ENCODE results near the gene NPDC1.
"Not testable (repeated sequence)": the region's sequence is repeated elsewhere in the genome, so short reads cannot be mapped to it uniquely, and the experiment has no call there.

The NPDC1 gene

GRCh38 chr9:137065336-137065967, 19.5 kb upstream of the NPDC1 start:
- Histone ChIP-seq H3K36me3 (ENCODE audit: control insufficient read depth, insufficient read depth, low read length) (no peaks in the 10 kb centered on the region), H3K27me3 (ENCODE audit: control insufficient read depth, insufficient read depth, low read length, poor library complexity, severe bottlenecking) (peaks cover 18% of the 10 kb centered on the region), H3K4me3 (ENCODE audit: insufficient read depth, low read depth, low read length) (no peak overlapping the region), H3K9me3 (ENCODE audit: control insufficient read depth, low read length) (no peaks in the 10 kb centered on the region), H3K4me1 (ENCODE audit: control insufficient read depth, insufficient read depth, low read length) (peaks cover 11% of the 10 kb centered on the region), H3K27ac (ENCODE audit: insufficient read depth, low read depth, low read length, poor library complexity, severe bottlenecking) (no peak overlapping the region)
- WGBS, 2 experiments: 93 to 95% methylated on average over 23 of the region's 23 CpGs

GRCh38 chr9:137064880-137065164, 18.8 kb upstream of the NPDC1 start:
- Histone ChIP-seq H3K27ac (ENCODE audit: insufficient read depth, low read depth, low read length, poor library complexity, severe bottlenecking) (no peak overlapping the region), H3K36me3 (ENCODE audit: control insufficient read depth, insufficient read depth, low read length) (no peaks in the 10 kb centered on the region), H3K9me3 (ENCODE audit: control insufficient read depth, low read length) (no peaks in the 10 kb centered on the region), H3K4me1 (ENCODE audit: control insufficient read depth, insufficient read depth, low read length) (peaks cover 11% of the 10 kb centered on the region), H3K27me3 (ENCODE audit: control insufficient read depth, insufficient read depth, low read length, poor library complexity, severe bottlenecking) (peaks cover 13% of the 10 kb centered on the region), H3K4me3 (ENCODE audit: insufficient read depth, low read depth, low read length) (no peak overlapping the region)
- WGBS, 2 experiments: 88 to 91% methylated on average over 12 of the region's 12 CpGs

GRCh38 chr9:137064027-137064879, 18.3 kb upstream of the NPDC1 start:
- no peak overlapping the region for H3K27ac ChIP-seq (ENCODE audit: insufficient read depth, low read depth, low read length, poor library complexity, severe bottlenecking)
- H3K27me3 ChIP-seq (ENCODE audit: control insufficient read depth, insufficient read depth, low read length, poor library complexity, severe bottlenecking): peaks cover 7% of the 10 kb centered on the region
- WGBS, 2 experiments: 61 to 62% methylated on average over 55 of the region's 55 CpGs
- no peaks in the 10 kb centered on the region for H3K9me3 ChIP-seq (ENCODE audit: control insufficient read depth, low read length)
- H3K36me3 ChIP-seq (ENCODE audit: control insufficient read depth, insufficient read depth, low read length): no peaks in the 10 kb centered on the region
- peaks cover 7% of the 10 kb centered on the region for H3K4me1 ChIP-seq (ENCODE audit: control insufficient read depth, insufficient read depth, low read length)
- H3K4me3 ChIP-seq (ENCODE audit: insufficient read depth, low read depth, low read length): no peak overlapping the region

- no peaks in the 10 kb centered on the region for H3K4me1 ChIP-seq (ENCODE audit: control insufficient read depth, insufficient read depth, low read length)
- peaks cover 2% of the 10 kb centered on the region for H3K27me3 ChIP-seq (ENCODE audit: control insufficient read depth, insufficient read depth, low read length, poor library complexity, severe bottlenecking)
- H3K9me3 ChIP-seq (ENCODE audit: control insufficient read depth, low read length): no peaks in the 10 kb centered on the region
- 91 to 92% methylated on average over 26 of the region's 26 CpGs for WGBS, 2 experiments
- H3K4me3 ChIP-seq (ENCODE audit: insufficient read depth, low read depth, low read length): no peak overlapping the region
- H3K27ac ChIP-seq (ENCODE audit: insufficient read depth, low read depth, low read length, poor library complexity, severe bottlenecking): no peak overlapping the region
- no peaks in the 10 kb centered on the region for H3K36me3 ChIP-seq (ENCODE audit: control insufficient read depth, insufficient read depth, low read length)
These were observed 17.5 kb upstream of the NPDC1 start for GRCh38 chr9:137063311-137064026.

GRCh38 chr9:137062798-137063197, 16.8 kb upstream of the NPDC1 start:
- not testable (repeated sequence) for H3K4me3 ChIP-seq (ENCODE audit: insufficient read depth, low read depth, low read length); H3K36me3 ChIP-seq (ENCODE audit: control insufficient read depth, insufficient read depth, low read length); H3K27me3 ChIP-seq (ENCODE audit: control insufficient read depth, insufficient read depth, low read length, poor library complexity, severe bottlenecking); H3K4me1 ChIP-seq (ENCODE audit: control insufficient read depth, insufficient read depth, low read length); H3K27ac ChIP-seq (ENCODE audit: insufficient read depth, low read depth, low read length, poor library complexity, severe bottlenecking); H3K9me3 ChIP-seq (ENCODE audit: control insufficient read depth, low read length)
- WGBS, 2 experiments: 92 to 93% methylated on average over 6 to 7 of the region's 9 CpGs

- Histone ChIP-seq H3K4me1 (ENCODE audit: control insufficient read depth, insufficient read depth, low read length) (no peaks in the 10 kb centered on the region), H3K27ac (ENCODE audit: insufficient read depth, low read depth, low read length, poor library complexity, severe bottlenecking) (no peak overlapping the region), H3K4me3 (ENCODE audit: insufficient read depth, low read depth, low read length) (no peak overlapping the region), H3K36me3 (ENCODE audit: control insufficient read depth, insufficient read depth, low read length) (no peaks in the 10 kb centered on the region), H3K27me3 (ENCODE audit: control insufficient read depth, insufficient read depth, low read length, poor library complexity, severe bottlenecking) (peaks cover 6% of the 10 kb centered on the region), H3K9me3 (ENCODE audit: control insufficient read depth, low read length) (no peaks in the 10 kb centered on the region)
- WGBS, 2 experiments: 91 to 92% methylated on average over 15 of the region's 15 CpGs
These were observed 16.4 kb upstream of the NPDC1 start for GRCh38 chr9:137062384-137062783.

- peaks cover 38% of the 10 kb centered on the region for H3K27me3 ChIP-seq (ENCODE audit: control insufficient read depth, insufficient read depth, low read length, poor library complexity, severe bottlenecking)
- H3K36me3 ChIP-seq (ENCODE audit: control insufficient read depth, insufficient read depth, low read length): no peaks in the 10 kb centered on the region
- 86 to 87% methylated on average over 9 of the region's 9 CpGs for WGBS, 2 experiments
- H3K4me1 ChIP-seq (ENCODE audit: control insufficient read depth, insufficient read depth, low read length): peaks cover 10% of the 10 kb centered on the region
- no peak overlapping the region for H3K27ac ChIP-seq (ENCODE audit: insufficient read depth, low read depth, low read length, poor library complexity, severe bottlenecking)
- no peak overlapping the region for H3K4me3 ChIP-seq (ENCODE audit: insufficient read depth, low read depth, low read length)
- no peaks in the 10 kb centered on the region for H3K9me3 ChIP-seq (ENCODE audit: control insufficient read depth, low read length)
These were observed 12.7 kb upstream of the NPDC1 start for GRCh38 chr9:137058521-137059234.

- 83 to 91% methylated on average over 16 of the region's 16 CpGs for WGBS, 2 experiments
- H3K9me3 ChIP-seq (ENCODE audit: control insufficient read depth, low read length): no peaks in the 10 kb centered on the region
- no peak overlapping the region for H3K27ac ChIP-seq (ENCODE audit: insufficient read depth, low read depth, low read length, poor library complexity, severe bottlenecking)
- peaks cover 10% of the 10 kb centered on the region for H3K4me1 ChIP-seq (ENCODE audit: control insufficient read depth, insufficient read depth, low read length)
- no peaks in the 10 kb centered on the region for H3K36me3 ChIP-seq (ENCODE audit: control insufficient read depth, insufficient read depth, low read length)
- H3K4me3 ChIP-seq (ENCODE audit: insufficient read depth, low read depth, low read length): no peak overlapping the region
- peaks cover 49% of the 10 kb centered on the region for H3K27me3 ChIP-seq (ENCODE audit: control insufficient read depth, insufficient read depth, low read length, poor library complexity, severe bottlenecking)
These were observed 11.6 kb upstream of the NPDC1 start for GRCh38 chr9:137057545-137057944.

- Histone ChIP-seq H3K27ac (ENCODE audit: insufficient read depth, low read depth, low read length, poor library complexity, severe bottlenecking) (no peak overlapping the region), H3K9me3 (ENCODE audit: control insufficient read depth, low read length) (no peaks in the 10 kb centered on the region), H3K36me3 (ENCODE audit: control insufficient read depth, insufficient read depth, low read length) (no peaks in the 10 kb centered on the region), H3K4me1 (ENCODE audit: control insufficient read depth, insufficient read depth, low read length) (peaks cover 10% of the 10 kb centered on the region), H3K27me3 (ENCODE audit: control insufficient read depth, insufficient read depth, low read length, poor library complexity, severe bottlenecking) (peaks cover 56% of the 10 kb centered on the region), H3K4me3 (ENCODE audit: insufficient read depth, low read depth, low read length) (no peak overlapping the region)
- WGBS, 2 experiments: 91 to 92% methylated on average over 17 of the region's 17 CpGs
These were observed 10.9 kb upstream of the NPDC1 start for GRCh38 chr9:137056739-137057415.

Measured in ectodermal cell (in vitro differentiated cells).